Panc1 (cell line): ENCODE data around the gene ZBTB7A. TPM values are rescaled to one million over a fixed set of nuclear protein-coding genes. Genes with fewer than 3 reads are reported as not detected.

Experiments used
- ATAC-seq: fragments of 200-7000 bp; cut with Tn5 transposase; 2 replicates; pipeline ENCODE4 v1.9.1; 2020; ENCODE audit warnings: mild to moderate bottlenecking, moderate library complexity
- BruUV-seq: library from RNA; stranded (reverse); fragments of 400-500 nt; replicated peaks from 2 replicates; lab custom pipeline; 2021; lab: Mats Ljungman, UMichigan
- CTCF ChIA-PET: fragments of 300-600 bp; sonication (Branson Sonifier 250); formaldehyde crosslinking; loops from one replicate; lab custom pipeline; 2022; ENCODE audit warnings: antibody characterized with exemption; lab: Charles Lee
- POLR2A ChIA-PET: fragments of 300-600 bp; sonication (Branson Sonifier 250); formaldehyde crosslinking; loops from one replicate; lab custom pipeline; 2022; ENCODE audit warnings: antibody characterized with exemption; lab: Charles Lee
- DNase-seq: peaks from one replicate; pipeline ENCODE4 v3.0.0-alpha.2; 2010; ENCODE audit warnings: low read depth, low spot score
- H3K27ac ChIP-seq: 2 replicates; pipeline ENCODE4 v1.5.1; 2011; ENCODE audit warnings: mild to moderate bottlenecking, low read length, inconsistent platforms
- H3K27me3 ChIP-seq: fragments of 200-500 bp; sonication (Bioruptor generic); 2 replicates; pipeline ENCODE4 v1.6.0; 2014; ENCODE audit warnings: low read length, inconsistent platforms; ENCODE audit not compliant: control insufficient read depth, insufficient read depth
- H3K36me3 ChIP-seq: fragments of 200-500 bp; sonication (Bioruptor generic); 2 replicates; pipeline ENCODE4 v1.5.1; 2014; ENCODE audit warnings: inconsistent platforms, mild to moderate bottlenecking, low read length, moderate library complexity; ENCODE audit not compliant: control insufficient read depth, insufficient read depth
- H3K4me1 ChIP-seq: 2 replicates; pipeline ENCODE4 v1.5.1; 2011; ENCODE audit warnings: inconsistent platforms, mild to moderate bottlenecking, low read length, moderate library complexity; ENCODE audit not compliant: control insufficient read depth, insufficient read depth
- H3K4me3 ChIP-seq, 2 experiments: 2 replicates each; pipeline ENCODE4 v1.5.1; 2011 to 2012; ENCODE audit warnings: low read depth in 2 of 2, low read length in 2 of 2, mild to moderate bottlenecking in 2 of 2, inconsistent platforms in 1 of 2, moderate library complexity in 1 of 2
- H3K9me3 ChIP-seq: fragments of 200-500 bp; sonication (Bioruptor generic); 2 replicates; pipeline ENCODE4 v1.5.1; 2014; ENCODE audit warnings: low read depth, mild to moderate bottlenecking, inconsistent platforms, low read length, moderate library complexity; ENCODE audit not compliant: control insufficient read depth, insufficient read depth
- POLR2AphosphoS5 ChIP-seq: IDR thresholded peaks from 2 replicates; pipeline ENCODE4 v1.6.1; 2012; ENCODE audit warnings: mild to moderate bottlenecking, low read depth, low read length, moderate library complexity
- SIN3A ChIP-seq: IDR thresholded peaks from 2 replicates; pipeline ENCODE4 v1.6.1; 2012; ENCODE audit warnings: low read depth, mild to moderate bottlenecking, low read length, moderate library complexity, borderline replicate concordance; ENCODE audit not compliant: insufficient read depth
- TCF7L2 ChIP-seq: IDR thresholded peaks from 2 replicates; pipeline ENCODE4 v1.6.1; 2011; ENCODE audit warnings: mild to moderate bottlenecking, low read depth, low read length, inconsistent platforms
- in situ Hi-C: cut with HindIII; loops from 2 replicates; pipeline ENCODE4 v1.10.0; 2016; ENCODE audit warnings: low sequenced_read_pairs, low pct_unique_long_range_greater_than_20kb
- intact Hi-C: fragments of 100-400 bp; cut with micrococcal nuclease; formaldehyde crosslinking; loops from one replicate; pipeline ENCODE4 v1.10.0; 2022; ENCODE audit not compliant: unreplicated experiment
- total RNA-seq: library from RNA; stranded (reverse); gene quantifications from one replicate; pipeline ENCODE4 v1.2.1, GENCODE V29; 2021; ENCODE audit not compliant: unreplicated experiment
- TF ChIP-seq, protein P1 (sequence below): fragments of 450-650 bp; IDR thresholded peaks from 2 replicates; pipeline ENCODE4 v1.5.1; 2017; ENCODE audit warnings: mild to moderate bottlenecking
- TF ChIP-seq, protein P2 (sequence below), 2 experiments: IDR thresholded peaks; 2 replicates each; pipeline ENCODE4 v1.6.1; 2011 to 2012; ENCODE audit warnings: low read depth in 2 of 2, control low read depth in 1 of 2, low read length in 1 of 2, mild to moderate bottlenecking in 1 of 2, moderate library complexity in 1 of 2; ENCODE audit not compliant: insufficient read depth in 1 of 2

ZBTB7A gene
- total RNA-seq, 1 experiment from 2014 or later = 48.0 TPM

DNA sequence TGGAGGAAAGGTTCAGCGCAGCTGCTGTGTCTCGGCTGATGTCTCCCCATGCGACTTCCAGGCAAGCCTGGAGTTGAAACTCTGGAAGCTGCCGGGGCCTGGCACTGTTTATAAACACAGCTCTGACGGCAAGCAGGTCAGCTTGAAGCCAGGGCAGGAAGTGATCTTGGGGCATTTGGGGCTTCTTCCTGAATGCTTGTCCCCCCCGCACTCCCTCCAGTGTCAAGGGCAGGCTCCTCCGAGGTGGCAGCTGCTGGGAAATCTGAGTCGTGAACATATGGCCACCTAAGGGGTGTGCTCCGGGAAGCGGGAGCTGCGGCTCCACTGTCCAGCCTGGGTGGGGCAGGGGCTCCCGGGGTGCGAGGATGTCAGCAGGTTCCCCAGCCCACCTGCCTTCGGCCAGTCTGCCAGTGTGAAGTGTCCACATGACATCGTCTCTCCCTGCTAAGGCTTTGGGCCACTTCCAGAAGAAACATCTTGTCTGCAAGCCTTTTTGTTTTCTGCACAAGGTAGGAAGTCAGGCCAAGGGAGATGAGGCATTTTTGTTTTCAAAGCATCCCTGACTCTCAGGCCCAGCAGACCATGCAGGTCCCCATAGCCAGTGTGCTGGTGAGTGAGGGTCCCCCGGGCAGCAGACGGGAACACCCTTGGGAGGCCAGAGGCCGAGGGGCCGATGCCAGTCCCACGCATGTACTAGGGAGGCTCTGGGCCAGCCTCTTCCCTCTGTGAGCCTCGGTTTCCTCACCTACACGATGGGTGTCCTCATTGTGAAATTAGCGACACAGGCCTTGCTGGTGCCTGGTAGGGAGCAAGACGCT is 56.5 kb downstream of the ZBTB7A start:
- peaks cover 16% of the 10 kb centered on the region for H3K4me1 ChIP-seq
- intact Hi-C loops = no loop called here
- H3K27ac ChIP-seq = no peak overlapping the region
- BruUV-seq = no TSS peak
- DNase-seq (no peak), ATAC-seq (no peak)
- no peaks in the 10 kb centered on the region for H3K9me3 ChIP-seq
- in situ Hi-C loops = no loop called here
- POLR2A ChIA-PET = no interaction called here
- TF ChIP-seq TCF7L2 (no peak), POLR2AphosphoS5 (no peak), SIN3A (no peak)
- TF ChIP-seq, protein P1, sequence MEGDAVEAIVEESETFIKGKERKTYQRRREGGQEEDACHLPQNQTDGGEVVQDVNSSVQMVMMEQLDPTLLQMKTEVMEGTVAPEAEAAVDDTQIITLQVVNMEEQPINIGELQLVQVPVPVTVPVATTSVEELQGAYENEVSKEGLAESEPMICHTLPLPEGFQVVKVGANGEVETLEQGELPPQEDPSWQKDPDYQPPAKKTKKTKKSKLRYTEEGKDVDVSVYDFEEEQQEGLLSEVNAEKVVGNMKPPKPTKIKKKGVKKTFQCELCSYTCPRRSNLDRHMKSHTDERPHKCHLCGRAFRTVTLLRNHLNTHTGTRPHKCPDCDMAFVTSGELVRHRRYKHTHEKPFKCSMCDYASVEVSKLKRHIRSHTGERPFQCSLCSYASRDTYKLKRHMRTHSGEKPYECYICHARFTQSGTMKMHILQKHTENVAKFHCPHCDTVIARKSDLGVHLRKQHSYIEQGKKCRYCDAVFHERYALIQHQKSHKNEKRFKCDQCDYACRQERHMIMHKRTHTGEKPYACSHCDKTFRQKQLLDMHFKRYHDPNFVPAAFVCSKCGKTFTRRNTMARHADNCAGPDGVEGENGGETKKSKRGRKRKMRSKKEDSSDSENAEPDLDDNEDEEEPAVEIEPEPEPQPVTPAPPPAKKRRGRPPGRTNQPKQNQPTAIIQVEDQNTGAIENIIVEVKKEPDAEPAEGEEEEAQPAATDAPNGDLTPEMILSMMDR = no peak
- TF ChIP-seq, protein P2, sequence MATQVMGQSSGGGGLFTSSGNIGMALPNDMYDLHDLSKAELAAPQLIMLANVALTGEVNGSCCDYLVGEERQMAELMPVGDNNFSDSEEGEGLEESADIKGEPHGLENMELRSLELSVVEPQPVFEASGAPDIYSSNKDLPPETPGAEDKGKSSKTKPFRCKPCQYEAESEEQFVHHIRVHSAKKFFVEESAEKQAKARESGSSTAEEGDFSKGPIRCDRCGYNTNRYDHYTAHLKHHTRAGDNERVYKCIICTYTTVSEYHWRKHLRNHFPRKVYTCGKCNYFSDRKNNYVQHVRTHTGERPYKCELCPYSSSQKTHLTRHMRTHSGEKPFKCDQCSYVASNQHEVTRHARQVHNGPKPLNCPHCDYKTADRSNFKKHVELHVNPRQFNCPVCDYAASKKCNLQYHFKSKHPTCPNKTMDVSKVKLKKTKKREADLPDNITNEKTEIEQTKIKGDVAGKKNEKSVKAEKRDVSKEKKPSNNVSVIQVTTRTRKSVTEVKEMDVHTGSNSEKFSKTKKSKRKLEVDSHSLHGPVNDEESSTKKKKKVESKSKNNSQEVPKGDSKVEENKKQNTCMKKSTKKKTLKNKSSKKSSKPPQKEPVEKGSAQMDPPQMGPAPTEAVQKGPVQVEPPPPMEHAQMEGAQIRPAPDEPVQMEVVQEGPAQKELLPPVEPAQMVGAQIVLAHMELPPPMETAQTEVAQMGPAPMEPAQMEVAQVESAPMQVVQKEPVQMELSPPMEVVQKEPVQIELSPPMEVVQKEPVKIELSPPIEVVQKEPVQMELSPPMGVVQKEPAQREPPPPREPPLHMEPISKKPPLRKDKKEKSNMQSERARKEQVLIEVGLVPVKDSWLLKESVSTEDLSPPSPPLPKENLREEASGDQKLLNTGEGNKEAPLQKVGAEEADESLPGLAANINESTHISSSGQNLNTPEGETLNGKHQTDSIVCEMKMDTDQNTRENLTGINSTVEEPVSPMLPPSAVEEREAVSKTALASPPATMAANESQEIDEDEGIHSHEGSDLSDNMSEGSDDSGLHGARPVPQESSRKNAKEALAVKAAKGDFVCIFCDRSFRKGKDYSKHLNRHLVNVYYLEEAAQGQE (IDR thresholded peaks at IDR 0.05; ENCODE audit: insufficient read depth in 1 of 2, low read depth in 2 of 2, low read length in 1 of 2) = no peak
- H3K36me3 ChIP-seq = 0 out of 2 replicates have a peak, but pooled peaks cover 2% of the 10 kb centered on the region
- CTCF ChIA-PET = no interaction called here
- H3K4me3 ChIP-seq = no peak overlapping the region
- H3K27me3 ChIP-seq = no peaks in the 10 kb centered on the region

DNA sequence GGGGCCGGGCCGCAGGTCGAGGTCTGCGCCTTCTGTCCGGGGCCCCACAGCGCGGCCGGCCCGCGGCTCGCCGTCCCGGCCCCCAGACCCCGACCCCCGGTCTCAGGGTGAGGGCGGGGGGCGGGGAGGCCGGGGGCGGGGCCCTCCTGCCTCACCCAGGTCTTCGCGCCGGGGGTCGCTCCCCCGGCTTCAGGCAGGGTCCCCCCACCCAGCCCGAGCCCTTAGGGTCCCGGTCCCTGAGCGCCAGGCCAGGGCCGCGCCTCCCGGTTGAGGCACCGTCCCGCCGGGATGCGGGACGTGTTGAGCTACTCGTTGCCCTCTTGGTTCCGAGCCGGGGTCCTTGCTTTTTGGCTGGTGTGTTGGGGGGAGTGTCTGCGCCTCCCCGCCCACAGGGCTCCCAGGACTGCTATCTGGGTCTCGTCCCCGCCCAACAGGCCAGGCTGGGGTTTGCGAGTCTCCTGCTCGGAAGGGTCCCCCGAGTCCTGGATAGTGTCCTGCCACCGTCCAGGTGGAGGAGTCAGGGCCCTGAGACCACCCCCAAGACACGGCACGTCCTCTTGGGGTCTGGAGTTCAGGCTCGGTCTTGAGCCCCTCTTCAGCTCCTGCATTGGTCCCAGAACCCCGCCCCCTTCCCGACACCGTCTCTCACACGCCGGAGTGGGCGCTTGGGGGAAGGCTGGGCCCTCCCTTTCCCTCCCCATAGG is 58.7 kb downstream of the ZBTB7A start:
- intact Hi-C loops (no loop called here), in situ Hi-C loops (no loop called here)
- no peak for DNase-seq
- no peaks in the 10 kb centered on the region for H3K27me3 ChIP-seq
- ChIA-PET CTCF (interaction anchor here (0.7 kb wide), 1 partner anchor 19 kb away, joined by 12 read pairs; no protein-coding TSS in a partner anchor), POLR2A (no interaction called here)
- ATAC-seq = peak; percentile 31
- 0 out of 2 replicates have a peak, but pooled peaks cover 2% of the 10 kb centered on the region for H3K36me3 ChIP-seq
- peak overlapping the region; percentile 84 to 89 for H3K4me3 ChIP-seq
- TF ChIP-seq, protein P1 = no peak
- TF ChIP-seq TCF7L2 (no peak), SIN3A (no peak), POLR2AphosphoS5 (no peak)
- TF ChIP-seq, protein P2 (IDR thresholded peaks at IDR 0.05; ENCODE audit: insufficient read depth in 1 of 2, low read depth in 2 of 2, low read length in 1 of 2) = no peak
- H3K27ac ChIP-seq = peak overlapping the region; percentile 74
- H3K9me3 ChIP-seq = no peaks in the 10 kb centered on the region
- no TSS peak for BruUV-seq
- peaks cover 16% of the 10 kb centered on the region for H3K4me1 ChIP-seq
